ENCODE measurements around the gene CD6.
A peak's percentile ranks its signal among the peaks of the same experiment; 100 is the strongest.
"Not testable (repeated sequence)": the region's sequence is repeated elsewhere in the genome, so short reads cannot be mapped to it uniquely, and the experiment has no call there.

The CD6 gene

DNA sequence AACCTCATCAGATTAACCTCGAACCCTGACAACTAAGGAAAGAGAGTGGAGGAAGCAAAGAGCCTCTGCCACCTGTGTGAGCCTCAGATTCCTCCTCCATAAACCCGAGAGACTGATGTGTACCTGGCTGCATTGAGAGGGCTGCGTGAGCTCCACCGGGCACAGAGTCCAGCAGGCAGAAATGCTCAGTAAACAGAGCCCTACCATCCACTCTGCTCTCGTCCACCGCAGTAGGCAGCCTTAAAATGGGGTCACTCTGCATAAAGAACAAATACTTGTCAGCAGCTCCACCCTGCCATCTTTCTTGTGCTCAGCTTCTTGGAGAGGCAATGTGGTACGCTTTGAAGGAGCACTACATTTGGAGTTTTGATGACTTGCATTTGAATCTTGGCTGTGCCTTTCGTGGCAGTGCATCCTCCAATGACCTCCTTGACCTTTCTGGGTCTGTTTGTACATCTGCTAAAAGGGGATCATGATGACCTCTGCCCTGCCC lies 87.8 kb downstream of the CD6 start:
- DNase-seq, result no peak

DNA sequence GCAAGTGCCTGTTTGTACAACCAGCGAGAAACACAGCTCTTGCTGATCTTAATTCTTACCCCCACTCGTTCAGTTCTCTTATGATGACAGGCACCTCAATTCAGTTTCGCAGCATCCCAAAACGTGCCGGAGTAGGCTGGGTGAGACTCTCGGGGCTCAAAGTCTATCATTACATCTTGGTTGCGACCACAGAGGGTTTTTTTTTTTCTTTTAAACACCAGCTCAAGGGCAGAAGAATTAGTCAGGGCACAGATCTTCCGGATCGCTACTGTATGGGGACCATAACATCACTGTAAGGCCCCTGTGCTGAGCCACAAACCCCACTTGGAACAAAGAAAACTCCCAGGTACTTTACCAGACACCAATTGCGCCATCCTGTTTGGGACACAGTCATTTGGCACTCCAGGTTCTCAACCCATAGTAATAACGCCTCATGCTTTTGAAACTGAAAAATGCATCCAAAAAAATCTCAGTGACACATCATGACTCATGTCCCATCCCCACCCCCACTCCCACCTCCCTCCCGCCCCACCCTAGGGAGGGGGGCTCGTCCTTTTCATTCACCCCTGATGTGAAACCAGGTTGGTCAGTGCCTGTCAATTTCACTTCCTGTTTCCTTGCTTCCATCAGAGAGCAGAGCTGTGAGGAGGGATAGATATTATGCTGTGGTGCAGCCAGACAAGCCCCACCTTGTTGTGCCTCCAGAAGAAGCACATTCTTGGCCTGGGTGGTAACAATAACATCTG lies 89.8 kb downstream of the CD6 start:
- peak; percentile 13 for DNase-seq

DNA sequence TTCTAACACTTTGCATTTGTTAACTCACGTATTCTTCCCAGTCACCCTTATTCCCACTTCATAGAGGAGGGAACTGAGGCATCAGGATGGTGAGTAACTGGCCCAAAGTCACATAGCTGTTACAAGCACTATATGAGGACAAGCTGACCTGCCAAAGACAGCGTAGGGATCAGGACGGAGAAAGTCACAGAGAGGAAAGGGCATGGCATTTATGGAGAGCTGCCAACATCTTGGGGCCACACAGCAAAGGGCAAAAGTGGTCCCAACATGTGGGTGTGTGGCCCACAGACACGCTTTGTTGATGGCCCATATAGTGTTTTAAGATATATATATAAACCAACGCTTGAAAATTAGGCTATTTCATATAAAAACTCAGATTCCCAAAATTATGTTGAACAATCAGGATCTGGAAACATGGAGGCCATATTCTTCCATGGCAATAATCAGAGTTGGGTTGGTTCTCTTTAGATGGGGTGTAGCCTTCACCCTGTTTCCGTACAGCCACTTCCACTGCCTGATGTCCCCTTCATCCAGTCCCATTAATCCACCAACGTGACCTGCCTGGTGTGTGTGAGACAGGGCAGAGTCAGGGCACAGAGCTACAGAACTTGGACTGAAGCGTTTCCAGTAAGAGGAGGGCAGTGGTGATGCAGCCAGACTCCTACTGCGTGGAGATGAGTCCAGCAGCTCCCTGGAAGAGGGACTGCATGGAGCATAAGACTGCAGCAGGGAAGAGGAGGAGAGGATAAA lies 90.9 kb downstream of the CD6 start:
- no peak for DNase-seq

GRCh38 chr11:61065236-61065635 lies 93.8 kb downstream of the CD6 start:
- not testable (repeated sequence) for DNase-seq

DNA sequence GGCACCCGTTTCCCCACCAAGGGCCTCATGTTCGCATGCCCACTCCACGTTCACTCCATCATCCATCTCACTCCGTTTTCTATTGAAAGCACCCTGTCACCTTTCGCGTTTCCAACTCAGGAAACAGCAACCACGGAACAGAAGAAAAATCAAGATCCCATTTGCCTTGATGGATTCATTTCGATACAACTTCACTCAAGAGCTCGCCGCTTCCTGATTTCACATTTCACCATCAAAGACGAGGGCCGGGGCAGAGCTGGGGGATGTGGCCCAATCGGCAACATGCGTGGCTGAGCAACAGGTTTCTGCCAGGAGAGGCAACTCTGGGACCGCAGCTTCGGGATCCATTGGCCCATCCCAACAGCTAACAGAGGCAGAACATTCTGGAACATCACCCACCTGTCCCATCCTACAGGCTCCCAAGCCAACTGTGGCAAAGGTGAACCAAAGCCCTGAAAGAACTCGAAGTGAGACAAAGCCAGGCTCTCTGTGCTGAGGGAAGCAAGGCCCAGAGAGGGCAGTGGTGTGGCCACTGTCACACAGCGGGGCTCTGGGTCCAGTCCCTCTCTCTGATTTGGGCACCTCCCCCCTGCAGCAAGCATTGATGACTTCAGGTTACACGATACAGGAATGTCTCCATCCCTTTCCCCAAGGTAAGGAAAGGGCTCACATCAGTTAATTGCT lies 94.6 kb downstream of the CD6 start:
- no peak for DNase-seq

GRCh38 chr11:61066645-61067044 lies 95.2 kb downstream of the CD6 start:
- DNase-seq, result no peak

DNA sequence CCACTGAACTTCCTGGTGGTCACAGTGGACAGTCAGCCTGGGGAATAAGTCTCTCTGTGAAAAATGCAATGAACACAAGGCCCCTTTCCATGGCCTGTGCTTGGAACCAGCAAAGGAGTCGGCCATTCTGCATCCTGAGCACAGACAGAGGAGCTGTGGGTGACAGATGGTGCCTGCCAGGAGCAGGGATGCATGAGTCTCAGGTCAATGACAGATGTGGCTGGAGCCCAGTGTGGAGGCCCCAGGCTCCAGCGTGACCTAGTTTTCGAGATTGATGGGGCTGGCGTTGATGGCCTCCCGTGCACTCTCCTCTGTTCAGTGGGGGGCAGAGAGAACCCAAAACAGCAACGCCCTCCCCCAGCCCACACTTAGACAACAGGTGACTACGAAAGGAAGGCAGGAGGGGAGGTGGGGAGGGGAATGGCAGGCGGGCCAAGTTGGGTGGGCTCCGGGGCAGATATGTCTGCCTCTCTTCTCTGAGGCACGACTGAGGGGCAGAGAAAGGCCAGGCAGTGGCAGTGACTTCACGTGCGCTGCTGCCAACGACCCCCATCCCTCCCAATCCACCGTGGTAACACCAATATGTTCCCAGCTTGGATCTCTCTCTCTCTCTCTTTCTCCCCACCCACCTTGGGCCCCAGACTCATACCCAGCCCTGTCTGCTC lies 96.4 kb downstream of the CD6 start:
- DNase-seq, result no peak

- DNase-seq, result no peak
Measured at GRCh38 chr11:61068581-61068980, 97.1 kb downstream of the CD6 start.

GRCh38 chr11:61069427-61069826 lies 97.9 kb downstream of the CD6 start:
- no peak for DNase-seq

Measured in EL (cell line).